HFFc6 (cell line): Measurements from ENCODE around the gene FRS3. TPM values are rescaled to one million over a fixed set of nuclear protein-coding genes. Genes with fewer than 3 reads are reported as not detected.

Experiments
- DNase-seq: peaks from one replicate; pipeline ENCODE4 v3.0.0-alpha.2; 2018
- H3K27ac Mint-ChIP-seq: 2 replicates; pipeline ENCODE4 v1.8.0; 2020; ENCODE audit warnings: mild to moderate bottlenecking, mixed read lengths
- H3K27me3 Mint-ChIP-seq: 2 replicates; pipeline ENCODE4 v1.8.0; 2021; ENCODE audit warnings: mild to moderate bottlenecking, moderate library complexity, mixed read lengths; ENCODE audit not compliant: insufficient read depth
- H3K36me3 Mint-ChIP-seq: 2 replicates; pipeline ENCODE4 v1.8.0; 2021; ENCODE audit warnings: low read depth, mixed read lengths
- H3K4me1 Mint-ChIP-seq: 2 replicates; pipeline ENCODE4 v1.8.0; 2020; ENCODE audit warnings: low read depth, mixed read lengths
- H3K4me3 Mint-ChIP-seq: 2 replicates; pipeline ENCODE4 v1.8.0; 2020; ENCODE audit warnings: mild to moderate bottlenecking, moderate library complexity, mixed read lengths
- H3K9me3 Mint-ChIP-seq: 2 replicates; pipeline ENCODE4 v1.8.0; 2020; ENCODE audit warnings: mild to moderate bottlenecking, mixed read lengths
- total RNA-seq, 6 experiments: library from RNA; stranded (reverse); fragmentation: NEBNext Ultra II Directional; extraction: Animal tissue kit (Norgen Biotek cat#: 25700); gene quantifications; 2 replicates in 1 of 6; 3 replicates in 5 of 6; pipeline ENCODE4 v1.2.3, GENCODE V29; 2021
- TF ChIP-seq, protein P1 (sequence below): fragments of 200-600 bp; sonication (generic); IDR thresholded peaks from 2 replicates; pipeline ENCODE4 v1.5.0; 2021; ENCODE audit warnings: antibody characterized with exemption, mild to moderate bottlenecking

The FRS3 gene
- total RNA-seq, 6 experiments from 2014 or later = 2.5 to 3.4 (median 2.9) TPM

DNA sequence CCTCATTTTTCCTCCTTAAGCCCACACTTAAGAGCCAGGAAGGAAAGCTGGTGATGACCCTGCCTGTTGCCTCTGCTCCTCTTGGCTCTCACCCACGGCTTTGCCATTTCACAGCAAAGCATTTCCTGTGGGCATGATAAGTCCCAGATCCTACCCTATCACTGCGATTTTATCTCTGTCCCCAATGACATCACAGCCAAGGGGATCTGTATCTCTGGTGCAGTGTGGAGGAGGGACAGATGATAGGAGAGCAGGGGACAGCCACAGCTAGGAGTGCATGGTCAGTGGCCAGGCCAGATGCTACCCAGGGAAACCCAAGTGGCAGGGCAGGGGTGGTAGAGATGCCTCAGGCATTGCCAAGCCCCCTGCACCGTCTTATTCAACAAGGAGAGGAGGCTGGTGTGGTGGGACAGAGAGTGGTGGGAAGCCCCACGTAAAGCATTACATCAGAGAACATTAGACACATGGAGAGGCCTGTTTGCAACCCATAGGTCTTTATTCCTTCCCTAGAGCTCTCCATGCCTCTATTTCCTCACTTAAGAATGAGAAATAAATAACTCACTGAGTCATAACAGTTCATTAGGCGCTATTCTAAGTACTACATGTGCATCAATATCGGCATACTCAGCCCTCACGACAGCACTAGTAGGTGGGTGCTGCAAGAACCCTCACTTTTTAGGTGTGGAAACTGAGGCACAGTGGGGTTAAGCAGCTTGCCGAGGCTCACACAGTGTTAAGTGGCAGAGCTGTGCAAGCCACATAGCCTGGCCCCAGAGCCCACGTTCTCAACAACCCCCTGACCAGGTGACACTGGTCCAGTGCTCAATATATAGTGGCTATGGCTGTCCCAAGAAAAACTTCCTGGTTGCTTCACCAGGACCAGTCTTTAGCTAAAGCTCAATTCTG is 48.9 kb downstream of the FRS3 start:
- H3K4me1 Mint-ChIP-seq = peaks cover 35% of the 10 kb centered on the region
- peak; percentile 23 for DNase-seq
- TF ChIP-seq, protein P1, sequence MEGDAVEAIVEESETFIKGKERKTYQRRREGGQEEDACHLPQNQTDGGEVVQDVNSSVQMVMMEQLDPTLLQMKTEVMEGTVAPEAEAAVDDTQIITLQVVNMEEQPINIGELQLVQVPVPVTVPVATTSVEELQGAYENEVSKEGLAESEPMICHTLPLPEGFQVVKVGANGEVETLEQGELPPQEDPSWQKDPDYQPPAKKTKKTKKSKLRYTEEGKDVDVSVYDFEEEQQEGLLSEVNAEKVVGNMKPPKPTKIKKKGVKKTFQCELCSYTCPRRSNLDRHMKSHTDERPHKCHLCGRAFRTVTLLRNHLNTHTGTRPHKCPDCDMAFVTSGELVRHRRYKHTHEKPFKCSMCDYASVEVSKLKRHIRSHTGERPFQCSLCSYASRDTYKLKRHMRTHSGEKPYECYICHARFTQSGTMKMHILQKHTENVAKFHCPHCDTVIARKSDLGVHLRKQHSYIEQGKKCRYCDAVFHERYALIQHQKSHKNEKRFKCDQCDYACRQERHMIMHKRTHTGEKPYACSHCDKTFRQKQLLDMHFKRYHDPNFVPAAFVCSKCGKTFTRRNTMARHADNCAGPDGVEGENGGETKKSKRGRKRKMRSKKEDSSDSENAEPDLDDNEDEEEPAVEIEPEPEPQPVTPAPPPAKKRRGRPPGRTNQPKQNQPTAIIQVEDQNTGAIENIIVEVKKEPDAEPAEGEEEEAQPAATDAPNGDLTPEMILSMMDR = no peak
- peak overlapping the region; percentile 52 for H3K27ac Mint-ChIP-seq
- H3K27me3 Mint-ChIP-seq = no peaks in the 10 kb centered on the region
- 0 out of 2 replicates have a peak overlapping the region, but pooled peaks have one; percentile 8 for H3K4me3 Mint-ChIP-seq
- H3K36me3 Mint-ChIP-seq = no peaks in the 10 kb centered on the region
- H3K9me3 Mint-ChIP-seq = no peaks in the 10 kb centered on the region

DNA sequence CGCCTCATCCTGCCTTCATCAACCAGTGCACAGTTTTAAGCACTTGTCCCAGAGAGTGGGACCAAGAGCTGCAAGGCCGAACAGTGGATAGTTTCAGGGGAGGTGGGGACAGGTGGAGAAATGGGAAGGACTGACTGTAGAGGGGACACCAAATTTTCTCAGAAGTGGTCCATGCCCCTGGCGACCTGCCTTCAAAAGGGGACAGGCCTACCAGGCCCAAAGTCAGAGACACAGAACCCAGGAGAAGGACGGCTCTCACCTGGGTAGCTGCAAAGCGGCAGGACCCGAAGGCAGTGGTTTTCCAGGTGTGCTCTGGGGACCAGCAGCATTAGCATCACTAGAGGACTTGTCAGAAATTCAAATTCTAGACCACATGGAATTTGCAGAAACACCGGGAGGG is 50.1 kb downstream of the FRS3 start:
- TF ChIP-seq, protein P1 = no peak
- no peak overlapping the region for H3K27ac Mint-ChIP-seq
- H3K9me3 Mint-ChIP-seq = no peaks in the 10 kb centered on the region
- H3K27me3 Mint-ChIP-seq = no peaks in the 10 kb centered on the region
- H3K4me3 Mint-ChIP-seq = no peak overlapping the region
- no peaks in the 10 kb centered on the region for H3K36me3 Mint-ChIP-seq
- no peak for DNase-seq
- H3K4me1 Mint-ChIP-seq = peaks cover 46% of the 10 kb centered on the region

DNA sequence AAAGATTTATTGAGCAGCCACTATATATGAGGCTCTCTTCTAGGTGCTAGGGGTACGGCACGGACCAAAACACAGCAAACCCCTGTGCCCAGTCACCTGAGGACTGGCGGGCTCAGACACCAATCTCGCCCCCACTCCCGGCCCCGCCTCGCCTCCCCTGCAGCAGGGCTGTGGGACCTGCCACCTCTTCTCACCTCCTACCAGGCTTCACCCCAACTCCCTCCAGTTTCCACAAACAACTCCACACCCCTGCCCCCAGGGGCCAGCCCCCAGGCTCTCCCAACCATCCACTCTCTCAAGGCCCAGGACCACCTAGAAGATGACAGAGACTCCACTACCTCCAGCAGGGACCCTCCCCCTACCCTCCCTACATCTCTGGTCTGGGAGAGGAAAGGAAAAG is 50.7 kb downstream of the FRS3 start:
- no peak overlapping the region for H3K27ac Mint-ChIP-seq
- TF ChIP-seq, protein P1 = no peak
- no peaks in the 10 kb centered on the region for H3K36me3 Mint-ChIP-seq
- no peak for DNase-seq
- H3K27me3 Mint-ChIP-seq = no peaks in the 10 kb centered on the region
- H3K9me3 Mint-ChIP-seq = no peaks in the 10 kb centered on the region
- H3K4me3 Mint-ChIP-seq = no peak overlapping the region
- peaks cover 51% of the 10 kb centered on the region for H3K4me1 Mint-ChIP-seq

GRCh38 chr6:41728073-41728936 is 51.4 kb downstream of the FRS3 start:
- no peak overlapping the region for H3K27ac Mint-ChIP-seq
- H3K27me3 Mint-ChIP-seq = no peaks in the 10 kb centered on the region
- no peaks in the 10 kb centered on the region for H3K36me3 Mint-ChIP-seq
- H3K4me3 Mint-ChIP-seq = no peak overlapping the region
- peaks cover 54% of the 10 kb centered on the region for H3K4me1 Mint-ChIP-seq
- TF ChIP-seq, protein P1 = no peak
- no peaks in the 10 kb centered on the region for H3K9me3 Mint-ChIP-seq
- DNase-seq = no peak

DNA sequence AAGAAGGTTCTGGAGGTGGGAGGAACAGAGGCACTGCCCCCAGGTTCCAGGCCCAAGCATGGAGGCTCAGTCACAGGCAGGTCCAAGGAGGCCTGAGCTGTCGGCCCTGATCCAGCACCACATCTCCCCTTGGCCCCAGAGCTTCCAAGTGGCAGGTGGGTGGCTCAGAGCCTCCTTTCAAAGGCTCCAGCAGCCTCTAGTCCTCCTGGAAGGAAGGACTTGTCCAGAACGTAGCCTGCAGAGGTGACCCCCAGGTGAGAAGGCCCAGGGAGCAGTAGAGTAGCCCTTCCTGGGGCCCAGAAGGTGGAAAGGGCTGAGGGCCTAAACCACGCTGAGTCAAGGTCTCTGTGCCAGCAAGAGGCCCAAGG is 52.0 kb downstream of the FRS3 start:
- no peak overlapping the region for H3K27ac Mint-ChIP-seq
- TF ChIP-seq, protein P1 = no peak
- H3K27me3 Mint-ChIP-seq = no peaks in the 10 kb centered on the region
- no peak for DNase-seq
- H3K4me1 Mint-ChIP-seq = peaks cover 55% of the 10 kb centered on the region
- no peaks in the 10 kb centered on the region for H3K9me3 Mint-ChIP-seq
- H3K4me3 Mint-ChIP-seq = no peak overlapping the region
- no peaks in the 10 kb centered on the region for H3K36me3 Mint-ChIP-seq
